SW 1271 (cell line): ENCODE data around the gene B3GLCT.
"Not testable (repeated sequence)": the region's sequence is repeated elsewhere in the genome, so short reads cannot be mapped to it uniquely, and the experiment has no call there.

Experiments
- DNase-seq, 2 experiments: peaks; one replicate each; lab custom pipeline; 2025; lab: John Stamatoyannopoulos, UW

B3GLCT gene

GRCh38 chr13:31184451-31184850 lies 15.3 kb upstream of the B3GLCT start:
- DNase-seq, result no peak

GRCh38 chr13:31184981-31185645 lies 14.7 kb upstream of the B3GLCT start:
- DNase-seq, result no peak

- DNase-seq, result no peak
Measured at GRCh38 chr13:31191748-31192147, 8.0 kb upstream of the B3GLCT start.

- no peak for DNase-seq
Measured at GRCh38 chr13:31192306-31192705, 7.5 kb upstream of the B3GLCT start.

- DNase-seq, result no peak
Measured at GRCh38 chr13:31195616-31196015, 4.2 kb upstream of the B3GLCT start.

GRCh38 chr13:31196992-31197391 lies 2.8 kb upstream of the B3GLCT start:
- DNase-seq, result no peak

- no peak for DNase-seq
Measured at GRCh38 chr13:31198519-31198918, 1.3 kb upstream of the B3GLCT start.

GRCh38 chr13:31199527-31199848 lies 287 bp upstream of the B3GLCT start:
- DNase-seq, result no peak

GRCh38 chr13:31200637-31200971 lies 829 bp downstream of the B3GLCT start:
- peak; percentile 9 to 32 for DNase-seq

GRCh38 chr13:31201341-31202031 lies 1.7 kb downstream of the B3GLCT start:
- no peak for DNase-seq

GRCh38 chr13:31204592-31204991 lies 4.8 kb downstream of the B3GLCT start:
- peak in 1 of 2 experiments; percentile 47 for DNase-seq

- no peak for DNase-seq
Measured at GRCh38 chr13:31207661-31208552, 8.1 kb downstream of the B3GLCT start.

GRCh38 chr13:31208559-31209122 lies 8.9 kb downstream of the B3GLCT start:
- DNase-seq, result no peak

GRCh38 chr13:31209172-31209840 lies 9.5 kb downstream of the B3GLCT start:
- DNase-seq, result no peak

GRCh38 chr13:31209841-31210210 lies 10.1 kb downstream of the B3GLCT start:
- DNase-seq, result no peak

GRCh38 chr13:31213651-31214289 lies 14.0 kb downstream of the B3GLCT start:
- DNase-seq, result no peak

GRCh38 chr13:31214435-31214834 lies 14.7 kb downstream of the B3GLCT start:
- no peak for DNase-seq

GRCh38 chr13:31216916-31217315 lies 17.1 kb downstream of the B3GLCT start:
- DNase-seq, result not testable (repeated sequence)

GRCh38 chr13:31219909-31220598 lies 20.3 kb downstream of the B3GLCT start:
- no peak for DNase-seq

GRCh38 chr13:31221057-31221456 lies 21.3 kb downstream of the B3GLCT start:
- DNase-seq, result no peak

GRCh38 chr13:31223215-31223614 lies 23.4 kb downstream of the B3GLCT start:
- DNase-seq, result no peak
